ENCODE results near the gene C11orf68.

Gene C11orf68

GRCh38 chr11:65942531-65942930 is 23.7 kb upstream of the C11orf68 start:
- DNase-seq: no peak

GRCh38 chr11:65941720-65942310 is 23.0 kb upstream of the C11orf68 start:
- no peak for DNase-seq

GRCh38 chr11:65937766-65938165 is 18.9 kb upstream of the C11orf68 start:
- DNase-seq: no peak

- no peak for DNase-seq
Observed at GRCh38 chr11:65934014-65934413, 15.2 kb upstream of the C11orf68 start.

- DNase-seq: no peak
Observed at GRCh38 chr11:65932558-65932919, 13.7 kb upstream of the C11orf68 start.

DNA sequence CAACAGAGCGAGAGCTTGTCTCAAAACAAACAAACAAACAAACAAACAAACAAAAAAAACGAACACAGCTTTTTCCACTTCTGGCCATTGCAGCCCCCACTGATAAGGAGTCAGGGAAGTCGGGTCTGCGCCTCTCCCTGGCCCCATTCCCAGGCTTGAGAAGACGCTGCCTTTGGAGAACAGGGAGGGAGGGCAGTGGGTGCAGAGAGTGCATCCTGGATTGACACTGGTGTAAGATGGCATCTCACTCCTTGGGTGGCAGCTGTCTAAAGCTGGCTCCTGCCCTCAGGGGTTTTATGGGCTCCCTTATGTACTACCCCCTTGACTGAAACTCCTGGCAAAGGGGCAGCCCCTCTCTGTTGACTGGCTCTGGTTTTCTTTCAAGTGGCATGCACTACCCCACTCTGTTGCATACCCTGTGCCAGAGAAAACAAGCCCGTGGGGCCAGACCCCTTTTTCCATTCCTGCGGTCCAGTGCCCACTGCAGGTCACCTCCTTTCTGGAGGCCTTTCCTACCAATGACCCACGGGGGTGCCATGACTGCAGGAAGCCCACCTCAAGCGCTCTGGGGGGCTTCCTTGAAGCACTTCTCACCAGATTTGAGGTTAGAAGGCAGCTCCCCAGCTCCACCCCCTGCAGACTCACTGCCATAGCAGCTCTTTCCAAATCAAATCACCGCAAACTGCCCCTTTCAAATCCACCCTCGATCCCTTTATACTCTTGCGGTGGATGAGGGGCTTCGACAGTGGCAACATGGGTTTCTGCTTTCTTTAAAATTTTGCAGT is 13.1 kb upstream of the C11orf68 start:
- DNase-seq: no peak

- DNase-seq: no peak
Observed at GRCh38 chr11:65928667-65929066, 9.8 kb upstream of the C11orf68 start.

DNA sequence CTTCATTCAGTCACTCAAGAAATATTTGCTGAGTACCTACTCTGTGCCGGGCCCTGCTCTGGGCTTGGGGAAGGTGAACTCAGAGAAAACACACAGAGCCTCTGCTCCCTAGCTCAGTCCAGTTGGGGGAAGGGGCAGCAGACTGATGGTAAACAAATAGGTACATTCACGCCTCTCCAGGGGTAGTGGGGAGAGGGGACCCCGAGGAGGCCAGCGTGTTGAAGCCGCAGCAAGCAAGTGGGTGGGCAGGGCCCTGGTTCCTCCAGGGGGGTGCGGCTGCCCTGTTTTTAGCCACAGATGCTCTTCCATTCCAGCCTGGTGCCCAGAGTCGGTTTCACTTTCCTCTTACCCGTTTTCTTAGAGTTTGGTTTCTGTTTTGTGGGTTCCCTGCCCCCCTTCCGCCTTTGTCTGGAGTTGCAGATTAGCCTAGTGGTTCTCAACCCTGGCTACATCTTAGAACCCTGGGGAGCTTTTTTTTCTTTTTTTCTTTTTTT is 9.1 kb upstream of the C11orf68 start:
- no peak for DNase-seq

- DNase-seq: no peak
Observed at GRCh38 chr11:65925397-65925796, 6.5 kb upstream of the C11orf68 start.

DNA sequence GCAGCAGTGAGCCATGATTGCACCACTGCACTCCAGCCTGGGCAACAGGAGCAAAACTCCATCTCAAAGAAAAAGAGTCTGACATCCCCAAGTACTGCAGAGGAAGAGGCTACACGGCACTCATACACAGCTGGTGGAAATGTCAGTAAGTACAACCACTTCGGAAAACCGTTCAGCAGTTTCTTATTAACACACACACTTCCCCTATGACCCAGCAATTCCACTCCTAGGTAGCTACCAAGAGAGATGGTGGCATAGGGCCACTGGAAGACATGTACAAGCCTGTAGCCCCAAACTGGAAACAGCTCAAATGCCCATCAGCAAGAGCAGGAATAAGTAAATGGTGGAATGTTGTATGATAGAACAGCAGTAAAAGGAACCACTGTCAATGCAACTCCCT is 3.7 kb upstream of the C11orf68 start:
- no peak for DNase-seq

DNA sequence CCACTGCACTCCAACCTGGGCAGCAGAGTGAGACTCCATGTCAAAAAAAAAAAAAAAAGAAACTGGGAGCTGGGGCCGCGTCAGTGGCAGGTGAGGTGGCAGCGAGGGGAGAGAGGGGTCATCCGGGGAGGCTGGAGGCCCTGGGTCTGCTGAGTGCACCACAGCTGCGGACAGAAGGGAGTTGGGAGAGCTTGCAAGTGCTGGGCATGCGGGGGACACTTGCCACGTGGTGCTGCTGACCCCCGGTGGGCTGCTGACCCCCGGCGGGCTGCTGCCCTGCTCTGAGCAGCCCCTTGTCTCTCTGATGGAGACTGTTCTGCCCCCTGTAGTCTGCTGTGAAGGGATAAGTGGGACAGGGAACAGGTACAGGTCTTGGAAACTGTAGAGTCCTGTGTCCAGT is 3.0 kb upstream of the C11orf68 start:
- DNase-seq: no peak

- no peak for DNase-seq
Observed at GRCh38 chr11:65921033-65921555, 2.2 kb upstream of the C11orf68 start.

DNA sequence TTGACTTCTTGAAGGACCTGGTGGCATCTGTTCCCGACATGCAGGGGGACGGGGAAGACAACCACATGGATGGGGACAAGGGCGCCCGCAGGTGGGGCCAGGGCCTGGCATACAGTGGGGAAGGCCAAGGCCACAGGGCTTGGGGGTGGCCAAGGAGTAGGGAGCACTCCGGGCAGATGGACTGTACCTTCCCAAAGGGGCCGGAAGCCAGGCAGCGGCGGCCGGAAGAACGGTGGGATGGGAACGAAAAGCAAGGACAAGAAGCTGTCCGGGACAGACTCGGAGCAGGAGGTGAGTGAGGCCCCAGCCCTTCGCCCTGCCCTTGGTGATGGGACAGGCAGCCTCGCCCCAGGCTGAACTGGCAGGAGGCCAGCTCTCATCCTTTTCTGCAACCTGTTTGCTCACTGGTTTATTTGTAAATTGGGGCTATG is 1.5 kb upstream of the C11orf68 start:
- DNase-seq: no peak

DNA sequence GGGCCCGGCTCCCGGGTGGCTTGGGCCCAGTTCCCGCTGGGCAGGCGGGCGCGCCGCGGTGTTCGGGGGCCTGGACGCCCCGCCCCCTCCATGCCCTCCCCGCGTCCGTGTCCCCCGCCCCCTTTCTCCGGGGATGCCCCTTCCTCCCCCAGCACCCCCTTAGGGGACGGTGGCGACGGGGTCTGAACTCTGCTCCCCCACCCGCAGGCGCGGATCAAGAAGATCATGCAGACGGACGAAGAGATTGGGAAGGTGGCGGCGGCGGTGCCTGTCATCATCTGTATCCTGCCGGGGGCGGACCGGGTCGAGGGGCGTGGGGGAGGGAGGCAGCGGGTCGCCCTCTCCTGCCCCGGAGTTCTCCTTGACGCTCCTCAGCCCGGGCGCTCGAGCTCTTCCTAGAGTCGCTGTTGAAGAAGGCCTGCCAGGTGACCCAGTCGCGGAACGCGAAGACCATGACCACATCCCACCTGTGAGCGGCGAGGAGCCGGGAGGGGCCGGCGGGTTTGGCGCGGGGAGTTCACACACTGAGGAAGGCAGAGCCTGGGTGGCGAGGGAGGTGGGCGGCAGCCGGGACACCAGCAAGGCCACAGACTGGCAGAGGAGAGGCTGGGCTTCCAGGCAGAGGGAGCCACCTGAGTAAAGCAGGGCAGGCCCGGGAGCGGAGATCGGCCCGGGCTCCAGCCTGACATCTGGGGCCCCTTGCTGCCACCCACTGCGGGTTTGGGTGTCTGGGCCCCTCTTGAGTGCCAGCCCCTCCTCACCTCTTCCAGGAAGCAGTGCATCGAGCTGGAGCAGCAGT is 910 bp upstream of the C11orf68 start:
- peak; percentile 54 for DNase-seq

DNA sequence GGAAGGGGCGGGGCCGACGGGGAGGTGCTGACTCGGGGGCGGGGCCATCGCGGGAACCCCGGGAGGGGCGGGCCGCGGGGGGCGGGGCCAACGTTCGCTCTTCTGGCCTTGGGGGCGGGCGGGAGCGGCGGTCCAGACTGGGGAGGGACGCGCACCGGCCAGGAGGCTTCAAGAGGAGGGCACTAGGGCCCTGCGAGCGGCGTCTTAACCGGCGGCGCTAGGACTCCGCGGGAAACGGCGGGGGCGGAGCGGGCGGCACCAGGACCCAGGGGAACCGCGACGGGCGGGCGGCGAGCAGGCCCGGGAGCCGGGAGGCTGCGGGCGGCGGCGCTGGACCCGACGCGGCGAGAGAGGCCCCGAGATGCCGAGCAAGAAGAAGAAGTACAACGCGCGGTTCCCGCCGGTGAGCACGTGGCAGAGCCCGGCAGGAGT is 295 bp upstream of the C11orf68 start, which contains the start of gene DRAP1:
TSS of gene DRAP1 (plus strand) at position 286 of the 432 bp plus-strand sequence. CDS start at position 362, 76 bp downstream.
- DNase-seq: peak; percentile 99

DNA sequence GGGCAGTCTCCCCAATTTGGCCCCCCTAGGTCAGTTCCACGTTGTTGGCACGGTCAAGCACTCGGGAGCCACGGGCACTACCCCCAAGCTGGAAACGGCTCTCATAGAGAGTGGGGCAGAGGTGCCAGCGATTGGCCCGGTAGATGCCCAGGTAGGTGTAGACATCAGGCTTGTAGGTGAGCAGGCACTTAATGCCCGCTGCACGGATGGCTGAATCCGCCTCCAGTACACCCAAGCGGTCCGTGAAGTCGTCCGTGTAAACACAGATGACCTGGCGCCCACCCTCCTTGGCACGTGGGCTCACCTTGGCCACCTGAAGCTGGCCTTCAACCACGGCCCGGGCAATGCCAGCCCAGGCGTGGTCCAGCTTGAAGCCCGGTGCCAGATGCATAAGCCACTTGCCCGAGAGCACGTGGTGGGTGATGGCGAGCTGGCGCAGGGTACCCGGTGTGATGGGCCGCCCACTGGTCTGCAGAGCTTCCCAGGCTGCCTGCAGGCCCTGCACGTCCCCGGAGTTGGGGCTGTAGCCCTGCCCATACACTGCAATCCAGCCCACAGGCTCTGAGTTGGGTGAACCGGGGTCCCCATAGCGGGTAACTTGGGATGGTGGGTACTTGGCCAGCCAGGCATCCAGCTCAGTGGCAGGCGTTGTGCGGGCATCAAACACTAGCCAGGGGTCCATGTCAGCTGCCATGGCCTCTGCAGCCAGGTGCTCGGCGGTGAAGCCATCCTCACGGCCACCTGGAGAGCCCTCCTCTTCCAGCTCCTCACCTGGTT is 1.2 kb downstream of the C11orf68 start:
- DNase-seq: no peak

GRCh38 chr11:65917077-65917433 is 1.8 kb downstream of the C11orf68 start:
- DNase-seq: no peak

DNA sequence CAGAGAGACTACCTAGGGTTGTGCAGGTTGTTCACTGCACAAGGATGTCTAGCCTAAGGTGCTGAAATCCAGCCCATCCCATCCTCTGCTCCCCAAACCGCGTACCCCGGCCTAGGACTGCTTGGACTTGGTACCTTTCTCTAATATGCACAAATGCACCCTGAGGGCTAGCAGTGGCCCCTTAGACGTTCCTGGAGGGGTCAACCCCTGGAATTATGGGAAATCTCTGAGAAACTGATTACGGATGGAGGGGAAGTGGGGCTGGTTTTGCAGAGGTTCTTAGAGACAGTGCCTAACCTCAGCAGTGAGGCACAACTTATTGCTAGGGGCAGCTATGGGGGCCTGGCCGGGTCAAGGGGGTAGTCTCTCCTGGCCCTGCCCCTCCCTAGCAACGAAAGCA is 2.5 kb downstream of the C11orf68 start:
- DNase-seq: no peak

DNA sequence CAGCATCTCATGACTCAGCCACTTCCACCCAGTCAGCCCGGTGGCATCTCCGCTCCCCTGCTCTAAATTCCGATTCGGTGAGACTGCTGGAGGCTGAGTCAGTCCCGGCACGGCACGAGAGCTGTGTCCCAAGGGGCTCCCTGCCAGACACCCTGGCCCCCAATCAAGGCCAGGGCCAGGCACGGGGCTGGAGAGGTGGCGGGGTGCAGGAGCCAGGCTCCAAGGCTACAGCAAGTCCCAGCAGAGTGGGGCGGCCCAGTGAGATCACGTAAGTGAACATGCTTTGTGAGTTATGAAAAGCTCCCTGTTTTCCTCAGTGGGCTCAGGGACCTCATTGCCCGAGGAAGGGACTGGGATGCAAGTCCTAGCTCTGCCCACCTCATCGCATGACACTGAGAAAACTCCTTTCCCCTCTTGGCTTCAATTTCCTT is 3.0 kb downstream of the C11orf68 start:
- DNase-seq: no peak

- no peak for DNase-seq
Observed at GRCh38 chr11:65915101-65915820, 3.6 kb downstream of the C11orf68 start.

DNA sequence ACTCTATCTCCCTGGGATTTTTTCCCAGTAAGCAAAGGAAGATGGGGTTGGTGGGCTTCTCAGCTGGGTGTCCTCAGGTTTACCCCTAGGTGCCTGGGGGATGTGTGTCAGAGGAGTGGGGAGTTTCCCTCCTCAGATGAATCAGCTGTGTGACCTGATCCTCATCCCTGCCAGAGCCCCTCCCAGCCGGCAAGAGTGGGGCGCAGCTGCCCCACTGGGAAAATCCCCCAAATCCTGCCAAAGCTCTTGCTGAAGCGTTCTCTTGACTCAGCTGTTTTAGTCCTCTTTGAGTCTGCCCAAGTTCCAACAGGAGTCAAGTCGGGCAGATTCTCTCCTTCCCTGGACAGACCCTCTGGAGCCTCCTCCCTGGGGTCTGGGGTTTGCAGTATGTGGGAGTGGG is 6.0 kb downstream of the C11orf68 start:
- no peak for DNase-seq

Data from NCI-H1092 treated with DMSO at 0.1 percent for 48 hours (cell line).